Spleen (tissue), 7 donors: Measurements from ENCODE around the gene CYBRD1.

Source experiments
- POLR2AphosphoS5 ChIP-seq, 3 donors: sonication (generic); formaldehyde crosslinking; IDR thresholded peaks; one replicate each; pipeline ENCODE4 v1.5.1; 2017; ENCODE audit warnings: antibody characterized with exemption in 3 of 3
- TF ChIP-seq, protein P1 (sequence below), 11 experiments: fragments of 200-600 bp in 7 of 11; fragments of 450-650 bp in 4 of 11; sonication (generic) in 4 of 11; IDR thresholded peaks in 8 of 11; conservative IDR thresholded peaks in 3 of 11; 1 replicate in 7 of 11; 2 replicates in 4 of 11; pipeline versions ENCODE4 v1.4.0 to v1.8.0; 2016 to 2021; ENCODE audit warnings: antibody characterized with exemption in 11 of 11, inconsistent platforms in 4 of 11, mild to moderate bottlenecking in 1 of 11
- donor health status: DM: no; HTN: no; CAD: no; lungs with moderate emphysema.
- donor health status: DM: no; HTN: no; CAD: no.
- donor health status: DM: no; HTN: no; CAD: no.

DNA sequence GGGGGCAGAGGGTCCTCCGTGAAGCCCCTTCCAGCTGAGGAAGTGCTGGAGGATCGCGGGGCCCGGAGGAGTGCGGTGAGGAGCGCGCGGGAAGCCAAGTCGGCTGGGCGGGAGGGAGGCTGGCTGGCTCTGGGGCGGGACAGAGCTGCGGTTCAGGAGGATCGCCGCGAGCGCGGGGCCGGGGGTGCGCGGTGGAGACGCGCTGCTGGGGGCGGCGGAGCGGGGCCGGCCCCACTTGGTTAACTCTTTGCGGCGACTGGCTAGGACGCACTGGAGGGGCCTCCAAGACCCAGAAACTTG lies 464 bp downstream of the CYBRD1 start:
- TF ChIP-seq, protein P1, sequence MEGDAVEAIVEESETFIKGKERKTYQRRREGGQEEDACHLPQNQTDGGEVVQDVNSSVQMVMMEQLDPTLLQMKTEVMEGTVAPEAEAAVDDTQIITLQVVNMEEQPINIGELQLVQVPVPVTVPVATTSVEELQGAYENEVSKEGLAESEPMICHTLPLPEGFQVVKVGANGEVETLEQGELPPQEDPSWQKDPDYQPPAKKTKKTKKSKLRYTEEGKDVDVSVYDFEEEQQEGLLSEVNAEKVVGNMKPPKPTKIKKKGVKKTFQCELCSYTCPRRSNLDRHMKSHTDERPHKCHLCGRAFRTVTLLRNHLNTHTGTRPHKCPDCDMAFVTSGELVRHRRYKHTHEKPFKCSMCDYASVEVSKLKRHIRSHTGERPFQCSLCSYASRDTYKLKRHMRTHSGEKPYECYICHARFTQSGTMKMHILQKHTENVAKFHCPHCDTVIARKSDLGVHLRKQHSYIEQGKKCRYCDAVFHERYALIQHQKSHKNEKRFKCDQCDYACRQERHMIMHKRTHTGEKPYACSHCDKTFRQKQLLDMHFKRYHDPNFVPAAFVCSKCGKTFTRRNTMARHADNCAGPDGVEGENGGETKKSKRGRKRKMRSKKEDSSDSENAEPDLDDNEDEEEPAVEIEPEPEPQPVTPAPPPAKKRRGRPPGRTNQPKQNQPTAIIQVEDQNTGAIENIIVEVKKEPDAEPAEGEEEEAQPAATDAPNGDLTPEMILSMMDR (IDR thresholded peaks at IDR 0.05 in 8 of 11, conservative IDR thresholded peaks at IDR 0.05 in 3 of 11), result no peak
- TF ChIP-seq POLR2AphosphoS5 (IDR thresholded peaks at IDR 0.05), result no peak
